G401.6 (cell line): ENCODE results near the gene CDH5.

Experiments
- FAIRE-seq: peaks from 2 replicates; lab custom pipeline; 2012; peaks lifted over from hg19 to GRCh38; lab: Jason Lieb, UNC

The CDH5 gene

DNA sequence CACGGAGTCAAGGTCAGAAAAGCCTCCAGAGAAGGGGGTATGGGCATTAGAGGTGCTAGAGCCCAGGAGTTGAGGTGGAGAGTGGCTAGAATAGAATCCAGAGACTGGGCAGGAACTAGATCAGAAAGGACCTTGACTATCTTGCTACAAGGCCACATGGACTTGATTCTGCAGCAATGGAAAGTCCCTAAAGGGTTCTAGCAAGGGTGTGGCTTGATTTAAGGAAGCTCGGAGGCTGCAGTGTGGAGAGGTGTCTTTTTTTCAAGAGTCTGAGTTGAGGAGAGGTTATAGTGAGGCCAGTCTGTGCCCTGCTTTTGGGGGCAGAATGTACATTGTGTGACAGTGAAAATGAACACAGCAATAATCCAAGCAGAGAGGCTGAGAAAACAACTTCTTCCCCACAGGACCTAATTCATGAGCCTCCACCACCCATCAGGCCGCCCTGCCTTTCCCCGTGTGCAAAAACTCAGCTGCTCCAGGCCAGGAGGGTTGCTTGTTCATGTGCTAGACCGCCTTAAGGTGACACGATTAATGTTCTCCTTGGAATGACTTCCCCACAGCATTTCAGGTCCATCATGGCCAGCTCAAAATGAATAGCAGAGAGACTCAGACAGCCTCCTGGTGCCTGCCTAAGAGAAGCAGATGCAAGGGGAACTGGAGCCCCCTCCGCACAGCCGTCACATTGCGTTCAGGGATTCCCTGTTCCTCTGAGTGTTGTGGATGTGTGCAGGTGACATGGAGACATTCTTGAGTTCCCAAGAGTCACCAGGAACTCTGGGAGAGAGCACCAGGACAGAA is 51.9 kb downstream of the CDH5 start:
- no peak for FAIRE-seq

DNA sequence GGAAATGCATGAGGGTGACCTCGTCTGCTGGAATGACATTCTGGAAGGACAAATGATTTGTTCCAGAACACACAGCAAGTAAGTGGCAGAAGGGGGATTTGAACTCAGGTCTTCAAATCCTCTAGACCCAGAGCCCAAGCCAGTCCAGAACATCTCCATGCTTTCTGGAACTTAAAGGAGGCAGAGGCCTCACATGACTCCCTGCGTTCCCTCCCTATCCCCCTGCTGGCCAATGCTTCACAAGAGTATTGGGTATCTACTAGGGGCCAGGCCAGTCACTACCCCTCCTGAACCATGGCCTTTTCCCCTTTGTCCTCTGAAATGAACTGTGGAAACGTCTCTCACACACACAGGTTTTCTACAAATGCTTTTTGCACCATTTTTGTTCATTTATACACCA is 53.0 kb downstream of the CDH5 start:
- no peak for FAIRE-seq

DNA sequence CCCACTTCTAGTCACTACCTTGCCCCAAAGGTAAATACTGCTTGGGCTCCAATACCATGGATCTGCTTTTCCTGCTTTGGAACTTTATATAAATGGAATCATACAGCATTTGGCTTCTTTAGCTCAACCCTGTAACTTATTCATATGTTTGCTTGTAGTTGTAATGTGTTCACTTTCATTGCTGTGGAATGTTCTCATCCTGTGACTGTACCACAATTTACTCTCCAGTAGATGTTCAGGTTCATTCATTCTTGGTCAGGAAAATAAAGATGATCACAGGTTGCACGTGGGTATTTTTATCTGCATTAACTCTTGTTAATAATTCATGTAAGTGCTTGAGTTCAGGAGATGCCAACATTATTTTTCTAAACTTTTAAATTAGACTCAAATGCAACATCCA is 53.9 kb downstream of the CDH5 start:
- no peak for FAIRE-seq

DNA sequence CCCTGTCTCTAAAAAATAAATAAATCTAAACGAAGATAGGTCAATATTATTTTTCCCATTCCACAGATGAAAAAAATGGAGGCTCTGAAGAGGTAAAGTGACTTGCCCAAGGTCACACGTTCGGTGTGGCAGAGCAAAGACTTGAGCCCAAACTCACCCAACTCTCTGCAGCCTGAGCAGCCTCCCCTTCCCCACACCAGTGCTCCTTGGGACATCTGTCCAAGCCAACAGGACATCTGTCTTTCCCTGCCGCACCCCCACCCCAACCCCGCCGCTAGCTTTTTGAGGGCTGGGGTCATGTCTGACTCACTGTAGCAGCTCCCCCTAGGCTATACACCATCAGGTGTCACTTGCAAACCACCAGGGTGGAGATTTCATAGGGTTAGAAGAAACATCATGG is 55.4 kb downstream of the CDH5 start:
- FAIRE-seq = no peak

DNA sequence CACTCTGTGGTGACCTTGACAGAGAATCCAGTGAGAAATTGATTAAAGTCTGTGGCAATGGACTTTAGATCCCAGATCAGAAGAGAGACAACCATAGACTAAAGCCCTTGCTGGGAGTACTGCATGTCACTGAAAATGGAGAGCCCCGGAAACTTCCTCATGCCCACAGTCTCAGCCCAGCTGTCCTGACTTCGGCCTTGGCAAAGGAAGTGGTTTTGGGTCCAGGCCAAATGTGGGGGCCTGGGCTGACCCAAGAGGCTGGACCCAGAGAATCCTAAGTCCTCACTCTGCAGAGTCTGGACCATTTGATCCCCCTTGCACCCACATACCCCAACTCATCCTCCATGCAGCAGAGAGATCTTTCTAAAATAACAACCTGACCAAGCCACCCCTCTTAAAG is 55.9 kb downstream of the CDH5 start:
- FAIRE-seq = no peak

DNA sequence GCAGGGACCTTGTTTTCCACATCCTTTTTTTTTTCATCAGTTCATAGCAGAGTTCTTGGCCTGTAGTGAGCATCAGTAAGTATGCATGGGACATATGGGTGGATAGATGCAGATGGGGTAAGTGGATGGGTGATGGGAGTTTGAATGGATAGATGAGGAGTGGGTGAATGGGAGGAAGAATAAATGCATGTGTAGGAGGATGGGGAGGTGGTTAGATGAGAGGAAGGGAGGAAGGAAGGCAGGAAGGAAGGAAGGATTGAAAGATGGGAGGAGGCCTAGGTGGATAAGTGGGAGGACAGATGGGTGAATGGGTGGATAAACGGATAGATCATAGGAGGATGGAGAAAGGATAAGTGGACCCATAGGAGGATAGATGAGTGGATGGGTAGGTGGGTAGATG is 56.7 kb downstream of the CDH5 start:
- FAIRE-seq = no peak

DNA sequence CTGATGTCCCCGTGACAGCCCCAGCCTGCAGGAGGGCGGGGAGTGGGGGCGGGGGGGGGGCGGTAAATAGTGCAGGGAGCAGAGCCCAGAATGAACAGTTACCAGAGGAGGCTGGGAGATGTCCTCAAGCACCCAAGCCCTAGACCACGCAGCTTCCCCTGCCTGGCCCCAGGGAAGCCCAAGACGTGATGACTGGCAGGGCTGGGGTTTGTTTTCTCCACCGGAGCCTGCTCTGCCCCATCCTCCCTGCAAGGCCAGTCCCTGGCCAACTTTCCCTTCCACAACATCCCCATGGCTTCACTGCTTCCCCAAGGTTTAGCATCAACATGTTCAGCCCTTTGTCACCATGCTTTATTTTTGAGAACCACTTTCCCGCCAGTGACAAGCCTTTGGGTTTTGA is 59.2 kb downstream of the CDH5 start:
- FAIRE-seq = no peak

DNA sequence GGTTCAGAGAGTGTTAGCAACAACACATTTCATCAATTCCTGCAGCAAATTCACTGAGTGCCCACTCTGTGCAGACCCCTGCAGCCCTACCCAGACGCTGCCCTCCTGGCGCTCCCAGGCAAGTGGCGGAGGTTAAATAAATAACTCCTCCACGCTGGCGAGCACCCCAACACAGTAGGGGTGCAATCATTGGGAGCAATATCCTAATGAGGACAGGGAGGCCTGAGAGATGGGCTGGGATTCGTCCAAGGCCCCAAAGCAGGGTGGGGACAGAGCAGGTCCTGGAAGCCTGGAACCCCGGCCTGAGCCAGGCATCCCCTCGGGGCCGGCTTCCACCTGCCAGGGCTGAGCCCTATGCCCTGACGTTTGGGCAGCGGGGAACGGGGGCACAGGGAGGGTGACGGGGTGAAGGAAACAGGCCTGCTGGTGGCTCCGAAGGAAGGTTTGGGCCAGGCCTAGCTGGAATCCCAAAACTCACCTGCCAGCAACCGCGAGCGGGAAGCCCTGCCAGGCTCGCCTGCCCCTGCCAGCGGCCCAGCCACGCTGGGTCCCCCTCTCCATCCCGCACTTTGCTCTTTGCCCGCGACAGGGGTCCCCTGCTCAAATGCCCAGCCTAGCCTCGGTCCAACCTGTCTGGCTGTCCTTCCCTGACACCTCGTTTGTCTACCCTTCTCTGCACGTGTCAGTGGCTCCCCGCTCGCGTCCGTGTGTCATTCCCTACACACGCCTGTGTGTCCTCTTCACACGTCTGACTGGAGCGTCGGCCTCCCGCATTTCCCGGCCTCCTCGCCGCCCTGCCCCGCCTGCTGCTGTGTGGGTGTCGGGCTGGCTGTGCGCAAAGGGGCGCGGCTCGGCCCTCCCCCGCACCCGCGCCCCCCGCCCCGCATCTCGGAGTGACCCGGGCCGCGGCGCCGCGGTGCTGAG is 59.9 kb downstream of the CDH5 start:
- no peak for FAIRE-seq

DNA sequence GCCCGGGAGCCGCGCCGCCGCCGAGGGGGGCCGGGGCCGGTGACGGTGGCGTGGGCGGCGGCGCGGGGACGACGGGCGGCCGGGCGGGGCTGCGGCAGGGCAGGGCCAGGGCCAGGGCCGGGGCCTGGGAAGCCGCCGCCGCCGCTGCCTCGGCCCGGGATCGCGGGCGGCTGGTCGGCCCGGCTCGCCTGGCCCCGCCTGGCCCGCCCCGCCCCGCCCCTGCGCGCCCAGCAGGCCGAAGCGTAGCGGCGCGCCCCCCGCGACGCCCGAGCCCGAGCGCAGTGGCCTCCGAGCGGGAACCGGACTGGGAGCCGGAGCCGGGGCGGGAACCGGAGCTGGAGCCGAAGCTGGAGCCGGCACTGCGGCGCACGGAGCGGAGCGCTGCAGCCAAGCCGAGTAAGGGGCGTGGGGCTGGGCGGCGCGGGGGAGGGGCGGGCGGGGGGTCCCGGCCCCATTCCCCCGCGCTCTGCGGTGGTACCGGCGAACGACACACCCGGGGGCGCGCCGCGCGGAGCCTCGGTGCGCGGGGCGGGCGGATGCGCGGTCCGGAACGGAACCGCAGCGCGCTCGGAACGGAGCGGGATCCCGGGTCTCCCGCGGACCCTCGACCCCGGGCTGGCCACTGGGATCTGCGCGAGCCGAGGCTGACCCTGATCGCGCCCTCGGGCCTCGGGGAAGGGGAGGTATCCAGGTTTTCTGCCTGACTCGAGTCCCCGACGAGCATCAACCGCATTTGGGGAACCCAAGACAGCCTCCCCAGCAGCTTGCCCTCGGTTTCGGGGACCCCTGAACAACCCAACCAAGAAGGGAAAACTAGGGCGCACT is 60.8 kb downstream of the CDH5 start, which contains the start of gene BEAN1:
TSS of gene BEAN1 (plus strand) at position 260 of the 825 bp plus-strand sequence. CDS start 10,382 bp downstream, outside the sequence.
- FAIRE-seq = no peak

DNA sequence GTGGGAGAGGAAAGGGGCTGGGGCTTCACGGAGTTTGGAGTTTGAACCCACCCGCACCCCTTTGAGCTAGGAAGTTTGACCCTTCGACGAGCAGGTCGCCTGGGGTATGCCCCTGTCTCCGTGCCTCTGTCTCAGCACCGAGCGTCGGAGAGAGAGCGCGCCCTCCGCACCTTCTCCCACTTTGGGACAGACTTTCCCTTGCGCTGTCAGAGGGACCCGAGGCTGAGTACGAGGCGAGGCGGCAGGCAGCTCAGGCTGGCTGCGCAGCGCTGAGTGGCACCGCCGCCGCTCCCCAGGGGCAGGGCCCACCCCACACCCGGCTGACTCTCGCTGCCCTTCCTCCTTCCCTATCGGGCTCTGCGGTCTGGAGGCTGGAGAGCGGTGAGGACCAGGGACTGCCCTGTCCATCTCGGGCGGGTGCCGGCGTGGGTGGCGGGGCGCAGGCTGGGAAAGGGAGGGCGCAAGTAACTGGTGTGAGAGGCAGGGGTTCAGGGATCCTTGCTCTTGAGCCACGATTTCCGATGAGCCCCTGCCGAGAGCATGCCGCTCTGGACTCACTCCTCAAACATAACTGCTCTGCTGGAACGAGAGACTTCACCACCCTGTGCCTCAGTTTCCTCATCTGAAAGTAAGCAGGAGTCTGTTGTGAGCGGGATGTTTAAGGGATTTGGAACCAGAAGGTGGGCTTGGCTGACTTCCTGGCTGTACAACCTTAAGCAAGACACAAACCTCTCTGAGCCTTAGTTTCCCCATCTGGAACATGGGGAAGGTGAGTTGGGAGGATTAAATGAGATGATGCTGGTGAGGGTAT is 61.6 kb downstream of the CDH5 start:
- no peak for FAIRE-seq

DNA sequence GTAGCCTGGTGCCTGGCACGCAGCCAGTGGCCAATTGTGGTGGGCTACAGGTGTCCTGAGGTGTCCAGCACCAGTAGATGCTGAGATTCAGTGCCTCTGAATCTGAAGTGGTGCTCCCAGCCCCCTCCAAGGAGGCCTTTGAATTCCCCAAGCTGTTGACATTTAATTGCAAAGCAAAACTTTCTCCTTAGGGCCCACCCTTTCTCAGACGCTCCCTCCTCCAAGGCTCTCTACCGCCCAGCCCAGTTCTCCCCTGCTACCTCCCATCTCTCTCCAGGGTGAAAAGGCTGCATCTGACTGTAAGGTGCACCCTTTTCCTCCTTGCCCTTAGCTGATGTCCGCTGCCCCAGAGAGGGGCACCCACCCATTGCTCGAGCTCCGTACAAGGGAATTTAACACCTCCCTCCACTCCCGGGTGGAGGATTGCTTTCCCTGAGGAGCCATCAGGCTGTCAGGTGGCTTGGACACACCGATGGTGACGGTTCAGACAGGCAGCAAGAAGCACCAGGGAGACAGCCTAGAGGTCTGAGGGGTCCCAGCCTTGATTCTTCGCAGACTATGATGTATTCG is 62.3 kb downstream of the CDH5 start:
- no peak for FAIRE-seq

DNA sequence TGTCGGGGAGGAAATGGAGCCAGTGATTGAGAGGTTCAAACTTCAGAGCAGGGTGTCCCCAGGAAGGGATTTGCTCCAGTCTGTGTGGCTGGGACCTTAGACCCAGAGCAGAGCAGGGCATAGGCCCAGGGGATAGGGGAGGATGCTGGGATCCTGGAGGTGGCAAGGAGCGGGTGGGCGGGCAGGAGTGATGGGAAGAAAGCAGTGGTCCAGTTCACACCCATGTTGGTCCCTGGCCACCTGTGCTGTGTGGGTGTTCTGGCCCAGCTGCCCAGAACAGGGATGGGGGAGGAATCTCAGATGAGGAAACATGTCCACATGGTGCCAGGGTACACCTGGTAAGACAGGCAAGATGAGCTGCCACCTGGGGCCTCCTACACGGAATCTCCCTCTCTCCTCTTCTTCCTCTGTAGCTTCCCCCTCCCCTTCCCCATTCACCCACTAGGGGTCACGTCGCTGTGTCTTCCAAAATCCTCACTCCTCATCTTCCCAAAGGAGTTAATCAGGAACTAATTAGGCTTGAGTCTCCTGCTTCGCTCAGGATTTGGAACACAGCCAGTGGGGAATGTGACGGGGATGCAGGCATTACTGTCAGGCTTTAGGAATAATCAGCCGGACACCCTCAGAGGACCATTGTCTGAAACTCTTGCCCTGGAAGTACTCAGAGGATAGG is 62.9 kb downstream of the CDH5 start:
- no peak for FAIRE-seq

DNA sequence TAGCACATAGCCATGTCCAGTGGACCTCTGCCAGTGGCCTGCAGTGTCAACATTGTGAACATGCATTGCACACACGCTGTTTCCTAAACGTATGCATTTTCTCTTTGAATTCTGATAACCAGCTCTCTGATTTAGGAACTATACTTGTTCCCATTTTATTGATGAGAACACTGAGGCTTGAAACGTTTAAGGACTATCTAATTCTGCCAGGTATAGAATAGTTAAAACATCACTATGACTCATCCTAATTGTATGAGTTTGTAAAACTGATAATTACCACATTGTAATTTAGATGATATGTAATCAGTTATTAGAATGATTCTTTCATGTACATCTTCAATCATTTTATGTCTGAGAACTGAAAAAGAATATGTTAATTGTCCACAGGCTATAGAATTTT is 63.7 kb downstream of the CDH5 start:
- FAIRE-seq = no peak

DNA sequence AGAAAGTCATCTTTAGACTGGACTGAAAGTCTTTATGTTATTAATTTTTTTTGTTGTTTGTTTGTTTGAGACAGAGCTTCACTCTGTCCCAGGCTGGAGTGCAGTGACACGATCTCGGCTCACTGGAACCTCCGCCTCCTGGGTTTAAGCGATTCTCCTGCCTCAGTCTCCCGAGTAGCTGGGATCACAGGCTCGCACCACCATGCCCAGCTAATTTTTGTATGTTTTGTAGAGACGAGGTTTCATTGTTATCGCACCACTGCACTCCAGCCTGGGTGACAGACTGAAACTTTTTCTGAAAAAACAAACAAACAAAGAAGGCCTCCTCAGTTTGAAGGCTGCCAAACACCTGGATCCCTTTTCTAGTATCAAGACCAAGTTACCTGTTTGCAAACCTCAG is 65.3 kb downstream of the CDH5 start:
- no peak for FAIRE-seq

DNA sequence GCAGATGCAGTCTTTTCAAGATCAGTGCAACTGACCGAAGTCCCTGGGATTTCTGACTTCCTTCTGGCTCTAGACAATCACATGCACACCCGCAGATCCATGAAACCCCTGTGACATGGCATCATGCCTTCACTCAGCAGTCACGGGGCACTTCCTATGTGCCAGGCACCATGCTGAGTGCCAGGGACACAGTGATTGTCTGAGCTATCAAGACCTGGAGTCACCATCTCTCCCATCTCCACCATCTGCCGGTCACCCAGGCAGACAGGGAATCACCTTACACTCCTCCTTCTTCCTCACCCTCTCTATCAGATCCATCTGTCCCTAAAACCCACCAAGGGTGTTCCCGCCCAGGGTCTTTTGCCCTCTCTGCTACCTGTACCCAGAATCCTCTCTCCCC is 65.9 kb downstream of the CDH5 start:
- FAIRE-seq = no peak

DNA sequence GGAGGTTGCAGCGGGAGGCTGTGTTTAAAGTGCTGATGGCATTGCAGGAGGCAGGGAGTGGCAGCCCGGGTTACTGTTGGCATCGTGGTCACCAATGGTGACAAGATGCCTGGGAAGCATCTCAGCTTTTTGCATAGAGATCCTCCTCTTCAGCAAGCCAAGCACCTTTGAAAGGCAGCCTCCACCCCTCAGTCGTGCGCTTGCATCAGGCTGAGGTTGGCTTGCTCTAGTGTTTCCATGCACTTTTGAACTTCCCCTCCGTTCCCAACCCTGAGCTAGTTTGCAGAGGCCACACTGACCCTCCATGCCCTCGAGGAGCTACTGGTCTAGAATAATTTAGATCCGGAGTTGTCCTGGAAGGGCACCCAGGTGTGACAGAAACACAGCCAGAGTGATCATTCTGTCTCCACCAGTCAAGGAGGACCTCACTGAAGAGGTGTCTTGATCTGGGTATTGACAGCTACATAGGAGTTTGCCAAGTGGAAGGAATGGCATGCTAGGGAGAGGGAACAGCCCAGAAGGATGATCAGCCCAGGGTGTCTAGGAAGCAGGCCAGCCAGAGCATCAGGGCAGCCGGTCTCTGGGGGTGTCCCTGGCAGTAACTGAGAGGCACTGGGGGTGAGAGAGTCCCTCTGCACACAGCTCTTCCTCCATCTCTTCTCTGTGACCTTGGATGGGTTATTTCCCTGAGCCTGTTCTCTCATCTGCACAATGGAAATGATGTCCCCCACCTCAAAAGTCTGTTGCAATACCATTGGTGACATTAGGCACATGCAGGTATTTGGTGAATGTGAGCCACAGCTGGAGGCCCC is 68.3 kb downstream of the CDH5 start:
- FAIRE-seq = no peak

DNA sequence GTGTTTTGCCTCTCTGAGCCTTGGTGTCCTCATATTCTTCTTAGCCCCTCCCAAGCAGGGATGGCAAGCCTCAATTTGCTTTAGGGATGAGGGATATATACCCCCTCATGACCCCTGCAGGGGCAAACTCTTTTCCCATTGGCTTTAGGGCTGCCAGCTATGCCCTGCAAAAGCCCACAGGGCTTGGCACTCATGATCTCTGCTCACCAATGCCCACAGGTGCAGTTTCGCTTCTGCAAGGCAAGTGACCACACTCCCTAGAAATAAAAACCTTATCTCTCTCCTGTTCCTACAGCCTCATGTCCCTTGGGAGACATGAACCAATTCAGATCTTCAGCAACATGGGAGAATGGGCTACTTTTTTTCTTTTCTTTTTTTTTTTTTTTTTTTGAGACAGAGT is 69.4 kb downstream of the CDH5 start:
- no peak for FAIRE-seq

DNA sequence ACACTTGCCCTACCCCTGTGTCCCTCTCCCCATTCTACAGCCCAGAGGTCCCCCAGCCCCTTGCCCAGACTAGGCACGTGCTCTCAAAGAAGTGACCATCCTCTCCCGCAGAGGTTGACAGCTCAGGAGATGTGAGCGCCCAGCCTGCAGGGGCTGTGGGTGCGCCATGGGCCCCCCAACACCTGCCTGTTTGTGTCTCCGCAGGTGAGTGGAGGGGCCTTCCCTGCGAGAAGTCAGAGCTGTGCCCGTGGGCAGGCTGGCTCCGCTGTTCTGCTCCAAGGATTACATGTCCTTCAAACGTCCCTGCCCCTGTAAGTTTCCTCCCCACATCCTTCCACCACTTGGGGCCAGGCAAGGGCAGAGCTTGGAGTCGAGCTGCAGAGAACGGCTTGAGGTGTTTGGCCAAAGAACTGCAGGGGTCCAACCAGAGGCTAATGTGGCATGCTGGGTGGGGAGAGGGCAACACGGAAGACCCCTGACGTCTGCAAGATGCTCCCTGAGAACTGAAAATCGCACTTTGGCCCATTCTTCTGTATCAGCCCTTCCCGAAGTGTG is 71.0 kb downstream of the CDH5 start:
- no peak for FAIRE-seq

DNA sequence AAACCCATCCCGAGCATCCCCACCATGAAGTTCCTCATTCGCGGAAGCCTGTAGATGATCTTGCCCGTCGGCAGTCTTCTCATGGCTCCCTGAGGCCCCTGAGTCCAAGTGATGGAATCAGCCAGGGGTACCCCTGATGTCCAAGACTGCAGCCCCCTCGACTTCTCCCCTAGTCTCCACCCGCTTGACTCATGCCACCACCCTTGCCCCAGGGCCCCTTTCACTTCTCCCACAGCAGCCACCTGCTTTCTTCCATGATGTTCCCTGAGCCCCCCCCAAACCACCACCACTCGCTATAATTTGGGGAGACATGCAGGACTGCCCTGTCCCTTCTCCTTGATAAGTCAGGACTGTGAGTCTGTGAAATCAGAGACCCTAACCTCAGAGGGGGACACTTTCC is 72.0 kb downstream of the CDH5 start:
- FAIRE-seq = no peak
